ENCODE measurements around the gene ZDHHC1. TPM values are rescaled to one million over a fixed set of nuclear protein-coding genes. Genes with fewer than 3 reads are reported as not detected.

ZDHHC1 gene
- total and polyA plus RNA-seq, 2 of the 13 experiments (the other 11 are each of a cell fraction or from before 2014, with no cell fraction given): 0.51 to 1.1 TPM

- TF ChIP-seq ZNF207 (IDR thresholded peaks at IDR 0.05; ENCODE audit: borderline replicate concordance): no peak
- no peak for TF ChIP-seq RFX3 (CRISPR knock-in tag; IDR thresholded peaks at IDR 0.05)
- TF ChIP-seq TIGD3 (CRISPR knock-in tag; IDR thresholded peaks at IDR 0.05; ENCODE audit: borderline replicate concordance): no peak
- TF ChIP-seq ZNF446 (CRISPR knock-in tag; IDR thresholded peaks at IDR 0.05): no peak; the same call in 1 of the 2 replicates
- TF ChIP-seq HNRNPUL1 (IDR thresholded peaks at IDR 0.05; ENCODE audit: low read depth, low read length): no peak
- TF ChIP-seq ATRX (CRISPR knock-in tag; IDR thresholded peaks at IDR 0.05; ENCODE audit: borderline replicate concordance): no peak
- no peak for TF ChIP-seq PRDM10 (CRISPR knock-in tag; IDR thresholded peaks at IDR 0.05; ENCODE audit: low read depth)
- 0 out of 2 replicates have a peak, but pooled peaks have one; percentile 9 for TF ChIP-seq ZNF337 (CRISPR knock-in tag; IDR thresholded peaks at IDR 0.05; ENCODE audit: borderline replicate concordance, low read depth)
- TF ChIP-seq EEA1 (CRISPR knock-in tag; IDR thresholded peaks at IDR 0.05; ENCODE audit: borderline replicate concordance): no peak
- 0 out of 2 replicates have a peak, but pooled peaks have one; percentile 24 for TF ChIP-seq IRF9 (CRISPR knock-in tag; IDR thresholded peaks at IDR 0.05; ENCODE audit: borderline replicate concordance)
- TF ChIP-seq ATF5 (CRISPR knock-in tag; IDR thresholded peaks at IDR 0.05; ENCODE audit: low read depth): no peak
- no peak for TF ChIP-seq MEIS1 (CRISPR knock-in tag; IDR thresholded peaks at IDR 0.05; ENCODE audit: borderline replicate concordance)
- TF ChIP-seq PAX8 (CRISPR knock-in tag; IDR thresholded peaks at IDR 0.05; ENCODE audit: borderline replicate concordance): no peak
- TF ChIP-seq ZNF10 (CRISPR knock-in tag; IDR thresholded peaks at IDR 0.05; ENCODE audit: borderline replicate concordance, low read depth): no peak
- no peak for TF ChIP-seq SNRNP70 (IDR thresholded peaks at IDR 0.05; ENCODE audit: low read depth, low read length)
- peak; percentile 44; the same call in 1 of the 2 replicates for TF ChIP-seq ZNF263 (CRISPR knock-in tag; IDR thresholded peaks at IDR 0.05)
- TF ChIP-seq ZNF496 (CRISPR knock-in tag; IDR thresholded peaks at IDR 0.05; ENCODE audit: insufficient replicate concordance): no peak
- no peak for TF ChIP-seq SMAD9 (CRISPR knock-in tag; IDR thresholded peaks at IDR 0.05)
- TF ChIP-seq ZNF619 (CRISPR knock-in tag; IDR thresholded peaks at IDR 0.05): 0 out of 2 replicates have a peak, but pooled peaks have one; percentile 40
- no peak for TF ChIP-seq CREB1 (IDR thresholded peaks at IDR 0.05)
- no peak for TF ChIP-seq CREB1 (CRISPR knock-in tag; IDR thresholded peaks at IDR 0.05)
- TF ChIP-seq ZNF501 (CRISPR knock-in tag; IDR thresholded peaks at IDR 0.05): no peak
- TF ChIP-seq FOXA3 (CRISPR knock-in tag; IDR thresholded peaks at IDR 0.05): no peak
Measured at GRCh38 chr16:67430977-67431774, 14.9 kb upstream of the ZDHHC1 start, which contains the start of gene HSD11B2 (continued).

Data from HepG2 (cell line).